Progenitor cell of endocrine pancreas (in vitro differentiated cells): ENCODE results near the gene MYL12A. TPM values are rescaled to one million over a fixed set of nuclear protein-coding genes. Genes with fewer than 3 reads are reported as not detected.
A peak's percentile ranks its signal among the peaks of the same experiment; 100 is the strongest.
"Not testable (repeated sequence)": the region's sequence is repeated elsewhere in the genome, so short reads cannot be mapped to it uniquely, and the experiment has no call there.

Experiments used
- DNase-seq: peaks from one replicate; pipeline ENCODE4 v3.0.0; 2021; ENCODE audit warnings: low spot score; ENCODE audit not compliant: unreplicated experiment
- H3K27ac Mint-ChIP-seq: 2 replicates; pipeline ENCODE4 v1.8.0; 2021; ENCODE audit warnings: mild to moderate bottlenecking, moderate library complexity, mixed read lengths
- H3K27me3 Mint-ChIP-seq: 2 replicates; pipeline ENCODE4 v1.8.0; 2021; ENCODE audit warnings: mixed read lengths
- H3K36me3 Mint-ChIP-seq: 2 replicates; pipeline ENCODE4 v1.8.0; 2022; ENCODE audit warnings: mixed read lengths; ENCODE audit not compliant: insufficient read depth
- H3K4me1 Mint-ChIP-seq: 2 replicates; pipeline ENCODE4 v1.8.0; 2021; ENCODE audit warnings: low read depth, mixed read lengths
- H3K4me3 Mint-ChIP-seq: 2 replicates; pipeline ENCODE4 v1.8.0; 2021; ENCODE audit warnings: low read depth, mild to moderate bottlenecking, moderate library complexity, mixed read lengths
- H3K9me3 Mint-ChIP-seq: 2 replicates; pipeline ENCODE4 v1.8.0; 2021; ENCODE audit warnings: low read depth, mixed read lengths
- CTCF ChIP-seq: fragments of 200-600 bp; sonication (generic); IDR thresholded peaks from one replicate; pipeline ENCODE4 v1.5.0; 2021; ENCODE audit warnings: antibody characterized with exemption, mild to moderate bottlenecking; ENCODE audit not compliant: unreplicated experiment
- total RNA-seq: library from RNA; stranded (reverse); gene quantifications from 2 replicates; pipeline ENCODE4 v1.2.1, GENCODE V29; 2021

Gene MYL12A
- total RNA-seq, 1 donor from 2014 or later = 236 TPM

GRCh38 chr18:3219631-3220335, 27.8 kb upstream of the MYL12A start, which contains the start of gene MYOM1:
Gene MYOM1 (minus strand): TSS chr18:3219968. CDS start chr18:3215223, 4,745 bp downstream.
- no peak for TF ChIP-seq CTCF
- Mint-ChIP-seq H3K27me3 (no peaks in the 10 kb centered on the region), H3K4me3 (no peak within 1 kb of the TSS), H3K36me3 (peaks cover 8% of the 10 kb centered on the region), H3K27ac (peak within 1 kb of the TSS; percentile 65), H3K9me3 (peaks cover 13% of the 10 kb centered on the region), H3K4me1 (peaks cover 26% of the 10 kb centered on the region)
- no peak for DNase-seq

- DNase-seq, H3K36me3 Mint-ChIP-seq, H3K27me3 Mint-ChIP-seq, H3K27ac Mint-ChIP-seq, H3K4me3 Mint-ChIP-seq: not testable (repeated sequence)
- Mint-ChIP-seq H3K4me1 (peaks cover 34% of the 10 kb centered on the region), H3K9me3 (peaks cover 13% of the 10 kb centered on the region)
Observed at GRCh38 chr18:3220868-3221267, 26.7 kb upstream of the MYL12A start.

GRCh38 chr18:3221496-3221895, 26.1 kb upstream of the MYL12A start:
- no peak for DNase-seq
- H3K27me3 Mint-ChIP-seq = no peaks in the 10 kb centered on the region
- no peak overlapping the region for H3K27ac Mint-ChIP-seq
- H3K4me3 Mint-ChIP-seq = no peak overlapping the region
- H3K4me1 Mint-ChIP-seq = peaks cover 38% of the 10 kb centered on the region
- no peak for TF ChIP-seq CTCF
- H3K9me3 Mint-ChIP-seq = peaks cover 8% of the 10 kb centered on the region
- H3K36me3 Mint-ChIP-seq = peaks cover 3% of the 10 kb centered on the region

DNA sequence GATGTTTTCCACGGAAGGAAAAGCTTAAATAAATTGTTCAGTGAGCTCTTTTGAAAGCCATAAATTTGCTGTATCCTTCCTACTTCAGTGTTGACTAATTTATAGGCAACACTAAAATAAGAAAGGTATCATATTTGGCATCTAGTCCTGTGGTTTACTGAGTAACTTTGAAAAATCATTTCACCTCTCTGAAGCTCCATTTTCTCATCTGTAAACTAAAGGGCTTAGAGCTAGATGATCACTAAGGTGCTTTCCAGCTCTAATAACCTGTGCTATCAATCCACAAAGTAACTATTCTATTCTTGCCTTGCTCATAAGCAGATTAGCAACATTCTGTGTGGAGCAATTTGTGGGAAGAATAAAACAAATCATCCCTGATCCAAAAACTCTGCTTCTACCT, 24.2 kb upstream of the MYL12A start:
- no peaks in the 10 kb centered on the region for H3K9me3 Mint-ChIP-seq
- TF ChIP-seq CTCF = no peak
- H3K4me1 Mint-ChIP-seq = peaks cover 26% of the 10 kb centered on the region
- no peak for DNase-seq
- H3K36me3 Mint-ChIP-seq = no peaks in the 10 kb centered on the region
- H3K4me3 Mint-ChIP-seq = no peak overlapping the region
- no peaks in the 10 kb centered on the region for H3K27me3 Mint-ChIP-seq
- H3K27ac Mint-ChIP-seq = no peak overlapping the region

GRCh38 chr18:3224223-3224622, 23.4 kb upstream of the MYL12A start:
- Mint-ChIP-seq H3K27ac (no peak overlapping the region), H3K27me3 (no peaks in the 10 kb centered on the region), H3K4me3 (no peak overlapping the region), H3K9me3 (no peaks in the 10 kb centered on the region), H3K36me3 (no peaks in the 10 kb centered on the region), H3K4me1 (peaks cover 20% of the 10 kb centered on the region)
- no peak for DNase-seq
- TF ChIP-seq CTCF = no peak

DNA sequence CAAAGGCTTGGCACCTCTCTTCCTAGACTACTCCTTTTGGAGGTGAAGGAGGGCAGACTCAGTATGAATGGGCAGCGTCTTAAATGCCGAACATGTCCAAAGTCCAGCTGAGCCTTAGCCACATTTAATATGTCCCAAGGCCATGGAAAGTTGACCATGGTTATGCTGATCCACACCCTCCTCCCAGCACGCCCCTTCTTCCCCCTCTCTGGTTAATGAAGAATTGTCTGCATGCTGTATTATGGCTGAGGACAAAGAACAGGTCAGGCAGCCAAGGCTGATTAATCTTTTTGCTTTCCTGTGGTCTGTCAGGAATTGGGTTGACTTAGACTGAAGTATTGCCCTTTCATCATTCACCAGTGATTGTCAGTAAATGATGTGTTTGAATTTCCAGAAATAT, 22.0 kb upstream of the MYL12A start:
- no peak for TF ChIP-seq CTCF
- no peaks in the 10 kb centered on the region for H3K27me3 Mint-ChIP-seq
- no peak for DNase-seq
- peak overlapping the region; percentile 49 for H3K27ac Mint-ChIP-seq
- H3K9me3 Mint-ChIP-seq = no peaks in the 10 kb centered on the region
- H3K4me3 Mint-ChIP-seq = no peak overlapping the region
- peaks cover 13% of the 10 kb centered on the region for H3K4me1 Mint-ChIP-seq
- H3K36me3 Mint-ChIP-seq = no peaks in the 10 kb centered on the region
